Astrocyte (in vitro differentiated cells and primary cell): ENCODE results near the gene EBF4. TPM values are rescaled to one million over a fixed set of nuclear protein-coding genes. Genes with fewer than 3 reads are reported as not detected.

Source experiments
- DNase-seq: peaks from one replicate; pipeline ENCODE4 v3.0.0-alpha.2; 2010; ENCODE audit warnings: low read depth
- FAIRE-seq: peaks from 2 replicates; lab custom pipeline; 2011; peaks lifted over from hg19 to GRCh38; lab: Jason Lieb, UNC
- H2AFZ ChIP-seq: 2 replicates; pipeline ENCODE4 v1.6.0; 2012; ENCODE audit warnings: low read depth, low read length, inconsistent platforms
- H3K27ac ChIP-seq: 2 replicates; pipeline ENCODE4 v1.5.1; 2011; ENCODE audit warnings: low read depth, low read length, inconsistent platforms
- H3K27me3 ChIP-seq: 2 replicates; pipeline ENCODE4 v1.6.0; 2011; ENCODE audit warnings: low read length, inconsistent platforms; ENCODE audit not compliant: insufficient read depth
- H3K36me3 ChIP-seq: 2 replicates; pipeline ENCODE4 v1.5.1; 2011; ENCODE audit warnings: low read length, inconsistent platforms; ENCODE audit not compliant: insufficient read depth
- H3K4me1 ChIP-seq: 2 replicates; pipeline ENCODE4 v1.5.1; 2011; ENCODE audit warnings: low read length, inconsistent platforms; ENCODE audit not compliant: insufficient read depth
- H3K4me2 ChIP-seq: 2 replicates; pipeline ENCODE4 v1.6.0; 2012; ENCODE audit warnings: low read length, inconsistent platforms
- H3K4me3 ChIP-seq: 2 replicates; pipeline ENCODE4 v1.5.1; 2011; ENCODE audit warnings: low read depth, mild to moderate bottlenecking, low read length, inconsistent platforms; ENCODE audit not compliant: insufficient read depth
- H3K79me2 ChIP-seq: 2 replicates; pipeline ENCODE4 v1.6.0; 2012; ENCODE audit warnings: mild to moderate bottlenecking, low read length, inconsistent platforms; ENCODE audit not compliant: insufficient read depth
- H3K9ac ChIP-seq: 2 replicates; pipeline ENCODE4 v1.6.0; 2012; ENCODE audit warnings: mild to moderate bottlenecking, low read length, inconsistent platforms
- H3K9me3 ChIP-seq: 2 replicates; pipeline ENCODE4 v1.5.1; 2012; ENCODE audit warnings: low read depth, mild to moderate bottlenecking, low read length, inconsistent platforms; ENCODE audit not compliant: insufficient read depth
- H4K20me1 ChIP-seq: 2 replicates; pipeline ENCODE4 v1.6.0; 2012; ENCODE audit warnings: low read length, inconsistent platforms; ENCODE audit not compliant: insufficient read depth
- H3K27ac Mint-ChIP-seq: one replicate; pipeline ENCODE4 v1.8.0; 2021; ENCODE audit warnings: mild to moderate bottlenecking, mixed read lengths; ENCODE audit not compliant: unreplicated experiment
- H3K27me3 Mint-ChIP-seq: one replicate; pipeline ENCODE4 v1.8.0; 2021; ENCODE audit warnings: low read depth, mixed read lengths; ENCODE audit not compliant: unreplicated experiment
- H3K36me3 Mint-ChIP-seq: one replicate; pipeline ENCODE4 v1.8.0; 2021; ENCODE audit warnings: low read depth, mixed read lengths; ENCODE audit not compliant: unreplicated experiment
- H3K4me1 Mint-ChIP-seq: one replicate; pipeline ENCODE4 v1.8.0; 2021; ENCODE audit warnings: low read depth, mixed read lengths; ENCODE audit not compliant: unreplicated experiment
- H3K4me3 Mint-ChIP-seq: one replicate; pipeline ENCODE4 v1.8.0; 2021; ENCODE audit warnings: mild to moderate bottlenecking, moderate library complexity, mixed read lengths; ENCODE audit not compliant: unreplicated experiment
- H3K9me3 Mint-ChIP-seq: one replicate; pipeline ENCODE4 v1.8.0; 2021; ENCODE audit warnings: mild to moderate bottlenecking, mixed read lengths; ENCODE audit not compliant: unreplicated experiment
- CTCF ChIP-seq: IDR thresholded peaks from 2 replicates; pipeline ENCODE4 v1.5.1; 2011; ENCODE audit warnings: low read depth, mild to moderate bottlenecking, inconsistent platforms, low read length, moderate library complexity; ENCODE audit not compliant: insufficient read depth
- EZH2 ChIP-seq: IDR thresholded peaks from 2 replicates; pipeline ENCODE4 v1.6.1; 2012; ENCODE audit warnings: mild to moderate bottlenecking, low read length, inconsistent platforms; ENCODE audit not compliant: insufficient read depth
- total RNA-seq: library from RNA; stranded (reverse); gene quantifications from 2 replicates; pipeline ENCODE4 v1.2.1, GENCODE V29; 2021

EBF4 gene
- total RNA-seq, 1 donor from 2014 or later: 2.3 TPM

- peaks cover 51% of the 10 kb centered on the region for H3K27me3 Mint-ChIP-seq
- TF ChIP-seq CTCF (no peak), EZH2 (peak; percentile 28)
- Histone ChIP-seq H3K9ac (peak within 1 kb of the TSS; percentile 46), H3K4me3 (peak within 1 kb of the TSS; percentile 62), H3K4me1 (peaks cover 10% of the 10 kb centered on the region), H3K36me3 (no peaks in the 10 kb centered on the region), H3K4me2 (peak within 1 kb of the TSS; percentile 94), H3K9me3 (peaks cover 11% of the 10 kb centered on the region), H3K27me3 (peaks cover 48% of the 10 kb centered on the region), H2AFZ (peak within 1 kb of the TSS; percentile 78), H4K20me1 (no peaks in the 10 kb centered on the region), H3K79me2 (no peaks in the 10 kb centered on the region), H3K27ac (no peak within 1 kb of the TSS)
- no peak for DNase-seq
- FAIRE-seq: no peak
- peaks cover 3% of the 10 kb centered on the region for H3K36me3 Mint-ChIP-seq
- peaks cover 20% of the 10 kb centered on the region for H3K9me3 Mint-ChIP-seq
- H3K4me1 Mint-ChIP-seq: peaks cover 6% of the 10 kb centered on the region
- peak within 1 kb of the TSS; percentile 10 for H3K27ac Mint-ChIP-seq
- H3K4me3 Mint-ChIP-seq: peak within 1 kb of the TSS; percentile 82
These were observed 108.1 kb downstream of the EBF4 start, which contains the start of gene CPXM1 for GRCh38 chr20:2800521-2801285. Gene CPXM1, minus strand, starts transcription at chr20:2800627. Its CDS starts 55 bp downstream, at chr20:2800572.

- peaks cover 25% of the 10 kb centered on the region for H3K9me3 Mint-ChIP-seq
- H3K4me3 Mint-ChIP-seq: peak overlapping the region; percentile 64
- Histone ChIP-seq H2AFZ (no peak overlapping the region), H3K4me3 (no peak overlapping the region), H4K20me1 (no peaks in the 10 kb centered on the region), H3K27me3 (peaks cover 54% of the 10 kb centered on the region), H3K9me3 (peaks cover 11% of the 10 kb centered on the region), H3K4me1 (peaks cover 16% of the 10 kb centered on the region), H3K27ac (no peak overlapping the region), H3K9ac (no peak overlapping the region), H3K36me3 (no peaks in the 10 kb centered on the region), H3K4me2 (peak overlapping the region; percentile 94), H3K79me2 (no peaks in the 10 kb centered on the region)
- peaks cover 10% of the 10 kb centered on the region for H3K4me1 Mint-ChIP-seq
- no peak for FAIRE-seq
- H3K27ac Mint-ChIP-seq: no peak overlapping the region
- H3K27me3 Mint-ChIP-seq: peaks cover 57% of the 10 kb centered on the region
- no peak for TF ChIP-seq CTCF
- no peak for TF ChIP-seq EZH2
- DNase-seq: no peak
- H3K36me3 Mint-ChIP-seq: peaks cover 3% of the 10 kb centered on the region
These were observed 108.7 kb downstream of the EBF4 start for GRCh38 chr20:2801286-2801728.
